Endothelial cell of umbilical vein (primary cell): Measurements from ENCODE around the gene PEAR1. TPM values are rescaled to one million over a fixed set of nuclear protein-coding genes. Genes with fewer than 3 reads are reported as not detected.

Experiments
- BruUV-seq: library from RNA; stranded (reverse); fragments of 400-500 nt; replicated peaks from 2 replicates; lab custom pipeline; 2021; lab: Mats Ljungman, UMichigan
- CTCF ChIA-PET: fragments of 300-600, 350-600 bp; sonication (Branson Sonifier 250); formaldehyde crosslinking; loops from one replicate; lab custom pipeline; 2021; ENCODE audit warnings: antibody characterized with exemption, inconsistent platforms; lab: Charles Lee
- POLR2A ChIA-PET: fragments of 300-600, 350-600 bp; sonication (Branson Sonifier 250); formaldehyde crosslinking; loops from one replicate; lab custom pipeline; 2021; ENCODE audit warnings: antibody characterized with exemption, inconsistent platforms; lab: Charles Lee
- DNase-seq: peaks from one replicate; pipeline ENCODE4 v3.0.0-alpha.2; 2011; ENCODE audit warnings: low read depth, low spot score
- FAIRE-seq: peaks from 2 replicates; lab custom pipeline; 2011; peaks lifted over from hg19 to GRCh38; lab: Jason Lieb, UNC
- H2AFZ ChIP-seq: 2 replicates; pipeline ENCODE4 v1.6.0; 2012; ENCODE audit warnings: low read depth, low read length, control low read depth, inconsistent platforms
- H3K27ac ChIP-seq: 2 replicates; pipeline ENCODE4 v1.5.1; 2011; ENCODE audit warnings: low read depth, mild to moderate bottlenecking, control low read depth, low read length, moderate library complexity; ENCODE audit not compliant: insufficient read depth
- H3K27me3 ChIP-seq, 2 experiments: 2 replicates each; pipeline versions ENCODE4 v1.6.0 to v1.6.1; 2011; ENCODE audit warnings: low read length in 2 of 2, mixed read lengths in 1 of 2; ENCODE audit not compliant: control insufficient read depth in 2 of 2, insufficient read depth in 2 of 2
- H3K36me3 ChIP-seq, 2 experiments: 2 replicates in 1 of 2; 3 replicates in 1 of 2; pipeline ENCODE4 v1.5.1; 2011; ENCODE audit warnings: low read length in 2 of 2, mild to moderate bottlenecking in 1 of 2, moderate library complexity in 1 of 2; ENCODE audit not compliant: control insufficient read depth in 2 of 2, insufficient read depth in 2 of 2; ENCODE audit errors: extremely low read depth in 1 of 2
- H3K4me1 ChIP-seq: 3 replicates; pipeline ENCODE4 v1.5.1; 2011; ENCODE audit warnings: mild to moderate bottlenecking, low read length; ENCODE audit not compliant: control insufficient read depth, insufficient read depth; ENCODE audit errors: extremely low read depth
- H3K4me2 ChIP-seq: 2 replicates; pipeline ENCODE4 v1.6.1; 2011; ENCODE audit warnings: low read length, control low read depth, mixed read lengths; ENCODE audit not compliant: insufficient read depth
- H3K4me3 ChIP-seq, 3 experiments: fragments of 200-600 bp in 1 of 3; sonication (generic), shearing (Covaris generic) in 1 of 3; replicated peaks in 1 of 3; 2 replicates each; pipeline ENCODE4 v1.5.1; 2011 to 2016; ENCODE audit warnings: control low read depth in 3 of 3, low read length in 3 of 3, mild to moderate bottlenecking in 2 of 3, inconsistent platforms in 1 of 3, low read depth in 1 of 3, moderate library complexity in 1 of 3; ENCODE audit not compliant: insufficient read depth in 1 of 3
- H3K79me2 ChIP-seq: 2 replicates; pipeline ENCODE4 v1.6.0; 2012; ENCODE audit warnings: low read length, inconsistent platforms; ENCODE audit not compliant: control insufficient read depth, insufficient read depth
- H3K9ac ChIP-seq: replicated peaks from 2 replicates; pipeline ENCODE3; 2011; ENCODE audit warnings: low read length, control low read depth; ENCODE audit not compliant: insufficient read depth; ENCODE audit errors: extremely low read depth
- H3K9me1 ChIP-seq: replicated peaks from 3 replicates; pipeline ENCODE4 v1.6.0; 2011; ENCODE audit warnings: mild to moderate bottlenecking, low read length; ENCODE audit not compliant: control insufficient read depth, insufficient read depth; ENCODE audit errors: extremely low read depth
- H3K9me3 ChIP-seq: replicated peaks from 2 replicates; pipeline ENCODE4 v1.5.1; 2012; ENCODE audit warnings: low read length, inconsistent platforms; ENCODE audit not compliant: control insufficient read depth, insufficient read depth
- H4K20me1 ChIP-seq: replicated peaks from 2 replicates; pipeline ENCODE3; 2011; ENCODE audit warnings: mild to moderate bottlenecking, low read length; ENCODE audit not compliant: control insufficient read depth, insufficient read depth; ENCODE audit errors: extremely low read depth
- CTCF ChIP-seq, 2 donors: IDR thresholded peaks; 1 replicate in 1 of 2; 2 replicates in 1 of 2; pipeline ENCODE4 v1.5.1; 2011; ENCODE audit warnings: low read length in 2 of 2, mild to moderate bottlenecking in 2 of 2, moderate library complexity in 2 of 2, control low read depth in 1 of 2, inconsistent platforms in 1 of 2, low read depth in 1 of 2; ENCODE audit not compliant: insufficient read depth in 1 of 2; ENCODE audit errors: extremely low read depth in 1 of 2
- EZH2 ChIP-seq: IDR thresholded peaks from 2 replicates; pipeline ENCODE4 v1.6.1; 2012; ENCODE audit warnings: borderline replicate concordance, low read depth, mild to moderate bottlenecking, moderate library complexity, low read length, inconsistent platforms; ENCODE audit not compliant: severe bottlenecking
- FOS ChIP-seq: IDR thresholded peaks from 2 replicates; pipeline ENCODE4 v1.6.1; 2011; ENCODE audit warnings: mild to moderate bottlenecking, low read length, moderate library complexity, borderline replicate concordance; ENCODE audit not compliant: insufficient read depth
- GATA2 ChIP-seq: IDR thresholded peaks from 2 replicates; pipeline ENCODE4 v1.7.0; 2011; ENCODE audit warnings: low read depth, mild to moderate bottlenecking, moderate library complexity, mixed read lengths, low read length; ENCODE audit not compliant: insufficient read length, insufficient read depth
- JUN ChIP-seq: IDR thresholded peaks from 2 replicates; pipeline ENCODE4 v1.6.1; 2011; ENCODE audit warnings: borderline replicate concordance, low read depth; ENCODE audit not compliant: insufficient read length, insufficient read depth
- MAX ChIP-seq: IDR thresholded peaks from 2 replicates; pipeline ENCODE4 v1.6.1; 2011; ENCODE audit not compliant: insufficient read depth, insufficient read length
- MYC ChIP-seq: IDR thresholded peaks from one replicate; pipeline ENCODE4 v1.6.1; 2011; ENCODE audit warnings: mild to moderate bottlenecking, low read depth, low read length
- POLR2A ChIP-seq: IDR thresholded peaks from 2 replicates; pipeline ENCODE4 v1.6.1; 2012; ENCODE audit warnings: low read depth, mild to moderate bottlenecking, control low read depth, low read length
- POLR2AphosphoS5 ChIP-seq: IDR thresholded peaks from 2 replicates; pipeline ENCODE4 v1.6.1; 2012; ENCODE audit warnings: low read depth, mild to moderate bottlenecking, control low read depth, low read length, moderate library complexity; ENCODE audit not compliant: insufficient read depth
- dilution Hi-C: fragments of 300-500 bp; cut with MboI; formaldehyde crosslinking; loops from one replicate; pipeline ENCODE4 v1.15.0; 2019; ENCODE audit warnings: low sequenced_read_pairs; ENCODE audit not compliant: extremely low pct_ligation_motif_present
- intact Hi-C: fragments of 100-400 bp; cut with micrococcal nuclease; formaldehyde crosslinking; loops from one replicate; pipeline ENCODE4 v1.10.0; 2022
- polyA plus RNA-seq, 4 experiments: library from polyadenylated mRNA; depleted of rRNA in 3 of 4; stranded (reverse) in 3 of 4; unstranded in 1 of 4; fragments of >200 nt; gene quantifications; 2 replicates each; pipeline versions ENCODE4 v1.2.1 to v1.2.3, GENCODE V29; 2011 to 2012; ENCODE audit warnings: missing spikeins in 1 of 4
- total RNA-seq: library from RNA; stranded (reverse); gene quantifications from 2 replicates; pipeline ENCODE4 v1.2.3, GENCODE V29; 2021

Gene PEAR1
- total and polyA plus RNA-seq, 2 donors (not counting 3 experiments of a cell fraction or from before 2014, with no cell fraction given) = 90.7 to 106 TPM

GRCh38 chr1:156942176-156942575 is 48.7 kb downstream of the PEAR1 start:
- POLR2A ChIA-PET = no interaction called here
- Histone ChIP-seq H3K4me1 (no peaks in the 10 kb centered on the region), H3K9ac (no peak overlapping the region), H3K9me3 (no peaks in the 10 kb centered on the region), H3K9me1 (no peaks in the 10 kb centered on the region), H3K27ac (no peak overlapping the region), H3K27me3 (no peaks in the 10 kb centered on the region), H4K20me1 (no peaks in the 10 kb centered on the region), H3K36me3 (peaks cover 14 to 59% of the 10 kb centered on the region in 2 experiments), H2AFZ (no peak overlapping the region), H3K4me3 (no peak overlapping the region), H3K4me2 (no peak overlapping the region), H3K79me2 (no peaks in the 10 kb centered on the region)
- dilution Hi-C loops (no loop called here), intact Hi-C loops (no loop called here)
- CTCF ChIA-PET = interaction anchor here (1.2 to 1.7 kb wide), 4 partner anchors 14 to 132 kb away, joined by 3 to 5 read pairs (median 3); no protein-coding TSS in a partner anchor
- TF ChIP-seq GATA2 (no peak), MAX (no peak), FOS (no peak), POLR2AphosphoS5 (no peak), POLR2A (no peak), EZH2 (no peak), JUN (no peak), MYC (no peak), CTCF (IDR thresholded peaks at IDR 0.05; ENCODE audit: extremely low read depth in 1 of 2, insufficient read depth in 1 of 2, low read depth in 1 of 2, low read length in 2 of 2) (no peak)
- no TSS peak for BruUV-seq
- FAIRE-seq (no peak), DNase-seq (no peak)
